NOMO-1 treated with DMSO at 0.1 percent for 48 hours (cell line): Measurements from ENCODE around the gene CD300H.

Experiments used
- DNase-seq: peaks from one replicate; lab custom pipeline; 2025; ENCODE audit not compliant: unreplicated experiment; lab: John Stamatoyannopoulos, UW

The CD300H gene

DNA sequence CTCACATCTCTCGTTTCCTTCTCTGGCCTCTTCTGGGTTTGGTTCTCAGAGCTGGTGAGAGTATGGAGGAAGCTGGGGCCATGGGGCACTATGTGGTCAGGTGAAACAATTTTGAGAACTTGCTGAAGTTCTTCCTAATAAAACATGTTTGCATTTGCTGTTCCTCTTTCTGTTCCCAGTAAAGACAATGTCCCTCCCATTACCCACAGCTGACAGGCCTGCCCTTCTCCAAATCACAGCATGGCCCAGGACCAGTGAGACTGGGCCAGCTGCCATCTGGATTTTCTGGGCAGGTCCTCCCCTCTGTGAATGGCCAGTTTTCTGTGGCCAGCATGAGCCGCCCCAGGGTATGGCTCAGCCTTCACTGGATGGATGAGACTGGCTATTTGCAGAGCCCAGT lies at the start of gene CD300H:
CD300H (minus strand) TSS at position 113 of the 400 bp plus-strand sequence.
- DNase-seq = peak; percentile 79

DNA sequence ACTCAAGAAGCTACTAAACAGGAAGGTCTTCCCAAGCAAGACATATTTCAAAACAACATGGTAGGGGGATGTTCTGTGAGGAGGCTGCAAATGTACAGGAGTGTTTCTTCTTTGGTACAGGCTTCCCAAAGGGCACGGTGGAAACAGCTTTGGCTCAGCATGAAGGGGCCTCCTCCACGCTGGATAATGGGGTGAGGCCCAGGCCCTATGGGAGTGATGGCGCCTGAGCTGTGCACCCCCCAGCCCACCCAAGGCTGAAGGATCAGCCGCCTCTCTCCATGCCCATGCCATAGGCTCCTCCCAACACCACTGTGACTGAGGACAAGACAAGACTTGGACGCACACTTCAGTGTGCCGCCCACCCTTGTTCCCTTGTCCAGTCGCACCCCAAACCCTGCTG lies 49.4 kb upstream of the CD300H start:
- DNase-seq = no peak

DNA sequence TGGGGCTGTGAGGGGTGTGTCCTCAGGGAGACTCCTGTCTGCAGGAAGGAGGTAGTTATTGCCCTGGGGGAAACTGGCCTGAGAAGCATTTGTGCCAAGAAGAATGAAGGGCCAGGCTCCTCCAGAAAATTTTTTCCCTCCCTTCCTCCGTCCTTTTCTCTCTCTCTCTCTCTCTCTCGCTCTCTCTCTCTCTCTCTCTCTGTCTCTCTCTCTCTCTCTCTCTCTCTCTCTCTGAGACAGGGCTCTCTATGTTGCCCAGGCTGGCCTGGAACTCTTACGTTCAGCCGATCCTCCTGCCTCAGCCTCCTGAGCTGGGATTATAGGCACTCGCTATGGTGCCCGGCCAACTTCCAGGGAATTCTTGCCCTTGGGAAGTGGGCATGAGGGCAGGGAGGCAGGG lies 44.7 kb upstream of the CD300H start:
- no peak for DNase-seq

DNA sequence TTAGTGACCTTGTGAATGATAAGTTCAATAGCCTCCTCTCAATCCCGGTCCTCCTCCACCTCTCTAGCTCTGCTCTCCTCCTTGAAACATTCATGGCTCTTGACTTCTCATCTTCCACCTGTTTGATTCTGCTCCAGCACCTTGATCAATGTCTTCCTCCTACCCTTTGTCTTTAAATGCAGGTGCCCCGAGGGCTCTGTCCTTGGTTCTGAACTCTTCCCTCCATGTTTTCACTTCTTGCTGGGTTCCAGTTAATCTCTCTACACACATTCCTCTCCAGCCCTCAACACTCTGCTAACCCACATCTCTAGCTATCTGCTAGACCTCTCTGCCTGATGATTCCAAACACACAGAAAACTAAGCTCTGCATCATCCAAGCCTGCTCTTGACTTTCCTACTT lies 42.8 kb upstream of the CD300H start:
- DNase-seq = no peak

DNA sequence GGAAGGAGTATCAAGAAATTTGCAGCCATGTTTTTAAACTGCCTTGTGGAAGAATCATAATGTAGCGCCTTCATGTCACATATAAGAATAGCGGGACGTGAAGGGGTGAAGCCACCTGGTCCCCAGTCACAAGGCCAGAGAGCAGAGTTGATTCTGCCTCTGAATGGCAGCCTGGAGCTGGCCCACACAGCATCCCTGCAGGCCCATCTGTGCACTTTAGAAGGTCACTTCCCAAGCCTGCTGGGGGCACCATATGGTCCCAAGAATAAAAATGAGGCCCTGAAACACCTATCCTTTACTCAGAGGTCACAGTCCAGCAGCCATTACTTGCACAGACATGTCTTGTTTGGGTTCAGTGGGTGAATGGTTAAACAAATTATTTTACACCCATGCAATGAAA lies 41.2 kb upstream of the CD300H start:
- DNase-seq = no peak

DNA sequence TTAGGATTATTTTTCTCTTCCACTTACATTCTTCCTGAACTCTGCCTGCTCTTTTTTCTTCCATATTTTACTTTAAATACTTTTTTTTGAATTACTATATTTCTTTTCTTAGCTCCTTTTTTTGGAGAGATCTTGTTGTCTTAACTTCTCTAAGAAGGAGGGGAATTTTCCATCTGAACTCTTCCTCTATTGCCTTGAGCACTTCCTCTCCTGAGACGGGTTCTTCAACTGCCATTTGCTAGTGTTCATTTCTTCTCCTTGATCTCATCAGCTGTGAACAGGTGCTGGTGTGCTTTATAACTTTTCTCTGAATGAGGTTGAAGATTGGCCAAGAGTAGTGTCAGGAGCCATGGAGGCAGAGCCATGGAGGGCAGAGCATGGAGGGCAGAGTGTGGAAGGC lies 39.9 kb upstream of the CD300H start:
- peak; percentile 33 for DNase-seq

DNA sequence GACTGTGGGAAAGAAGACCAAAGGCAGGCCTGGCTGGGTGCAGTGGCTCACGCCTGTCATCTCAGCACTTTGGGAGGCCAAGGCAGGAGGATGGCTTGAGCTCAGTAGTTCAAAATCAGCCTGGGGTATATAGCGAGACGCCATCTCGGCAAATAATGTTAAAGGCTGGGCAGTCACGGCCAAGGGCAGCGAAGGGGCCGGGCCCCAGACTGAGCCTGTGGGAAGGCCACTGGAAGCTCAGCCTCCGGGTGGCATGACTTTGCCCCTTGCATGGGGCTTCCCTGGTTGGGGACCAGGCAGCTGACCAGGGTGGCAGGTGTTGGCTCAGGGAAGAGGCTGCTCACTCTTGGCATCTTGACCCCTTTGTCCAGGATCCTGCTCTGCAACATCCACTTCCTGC lies 38.7 kb upstream of the CD300H start:
- DNase-seq = no peak

DNA sequence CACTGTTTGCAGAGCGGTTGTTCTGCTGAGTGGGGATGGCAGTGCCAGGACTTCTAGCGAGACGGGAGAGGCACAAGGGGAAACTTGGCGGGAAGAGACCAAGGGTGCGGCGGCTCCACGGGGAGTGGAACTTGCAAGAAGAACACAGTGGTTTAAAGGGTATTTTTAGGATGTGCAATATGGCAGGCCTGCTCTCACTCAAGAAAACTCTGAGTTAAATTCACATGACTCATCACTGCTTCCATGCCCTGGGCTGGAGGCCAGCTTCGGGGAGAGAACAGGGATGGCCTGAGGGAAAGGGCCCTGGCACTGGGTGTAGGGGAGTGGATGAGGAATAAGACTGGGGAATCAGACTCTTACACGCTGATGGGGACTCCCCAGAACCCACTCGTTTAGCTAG lies 38.1 kb upstream of the CD300H start:
- no peak for DNase-seq

DNA sequence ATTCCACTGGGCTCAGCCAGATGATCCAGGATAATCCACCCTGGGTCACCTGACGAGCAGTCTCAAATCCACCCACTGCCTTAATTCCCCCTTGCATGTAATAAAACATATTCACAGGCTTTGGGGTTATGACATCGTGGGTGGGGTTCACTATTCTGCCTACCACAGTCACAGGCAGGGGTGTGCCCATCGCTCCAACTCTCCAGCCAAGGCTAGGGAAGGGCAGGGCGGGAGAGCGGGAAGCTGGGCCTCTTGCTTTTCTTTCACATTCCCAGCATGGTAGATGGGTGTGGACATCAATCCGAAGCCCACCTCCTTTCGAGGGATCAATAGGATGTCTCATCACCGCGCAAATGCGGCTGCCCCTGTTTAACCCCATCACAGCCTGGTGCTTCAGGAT lies 37.5 kb upstream of the CD300H start:
- DNase-seq = no peak

DNA sequence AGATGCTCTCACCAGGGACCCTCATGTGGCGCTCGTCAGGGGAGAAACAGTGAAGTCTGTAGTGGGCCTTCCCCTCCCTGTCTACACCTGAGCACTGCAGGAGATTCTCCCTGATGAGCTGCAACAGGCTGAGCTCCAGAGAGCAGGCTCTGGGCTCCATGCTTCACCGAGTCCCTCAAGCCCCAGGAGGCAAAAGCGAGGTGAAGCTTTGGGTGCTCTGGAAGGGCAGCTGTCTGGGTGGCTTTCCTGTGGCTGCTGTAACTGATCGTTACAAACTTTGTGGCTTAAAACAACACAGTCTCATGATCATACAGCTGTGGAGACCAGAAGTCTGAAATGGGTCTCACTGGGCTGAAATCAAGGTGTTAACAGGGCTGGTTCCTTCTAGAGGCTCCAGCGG lies 36.9 kb upstream of the CD300H start:
- DNase-seq = no peak

DNA sequence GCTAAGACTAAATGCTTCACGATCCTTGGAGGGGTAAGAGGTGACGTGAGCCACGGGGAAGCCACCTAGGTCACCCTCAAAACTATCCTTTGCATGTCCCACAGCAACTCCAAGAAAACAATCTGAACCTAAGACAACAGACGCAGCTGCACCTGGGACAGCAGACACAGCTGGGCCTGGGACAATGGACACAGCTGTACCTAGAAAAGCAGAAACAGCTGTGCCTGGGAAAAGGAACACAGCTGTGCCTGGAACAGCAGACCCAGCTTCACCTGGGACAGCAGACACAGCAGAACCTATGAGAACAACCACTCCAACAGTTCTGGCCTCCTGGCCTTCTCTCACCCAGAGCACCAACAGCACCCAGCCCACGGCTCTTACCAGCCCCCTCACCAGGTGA lies 36.4 kb upstream of the CD300H start:
- DNase-seq = no peak

DNA sequence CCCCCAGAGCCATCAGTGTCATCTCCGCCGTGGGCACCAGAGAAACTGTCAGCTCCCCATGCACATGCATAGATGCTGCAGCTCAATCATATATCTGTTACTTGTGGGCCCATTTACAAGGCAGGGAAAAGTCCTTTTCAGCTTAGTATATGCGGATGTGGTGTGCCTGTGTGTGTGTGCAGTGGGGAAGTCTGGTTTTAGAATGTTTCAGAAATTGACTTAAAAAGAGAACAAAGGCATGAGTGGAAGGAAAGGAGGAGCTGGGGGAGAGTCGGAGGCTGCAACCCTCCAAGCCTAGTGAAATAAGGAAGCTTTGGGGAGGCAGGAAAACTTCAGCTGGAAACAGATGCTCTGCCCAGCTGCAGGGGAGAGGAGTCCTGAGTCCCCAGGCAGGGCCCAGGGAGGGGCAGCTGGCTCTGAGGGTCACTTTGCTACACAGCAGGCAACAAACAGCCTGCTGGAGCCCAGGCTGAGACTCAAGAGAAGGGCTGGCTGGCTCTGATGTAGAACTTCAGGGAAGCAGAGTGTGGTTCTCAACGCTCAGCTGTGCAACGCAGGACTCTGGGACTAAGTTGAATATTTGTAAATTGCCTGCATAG lies 35.8 kb upstream of the CD300H start:
- peak; percentile 61 for DNase-seq

DNA sequence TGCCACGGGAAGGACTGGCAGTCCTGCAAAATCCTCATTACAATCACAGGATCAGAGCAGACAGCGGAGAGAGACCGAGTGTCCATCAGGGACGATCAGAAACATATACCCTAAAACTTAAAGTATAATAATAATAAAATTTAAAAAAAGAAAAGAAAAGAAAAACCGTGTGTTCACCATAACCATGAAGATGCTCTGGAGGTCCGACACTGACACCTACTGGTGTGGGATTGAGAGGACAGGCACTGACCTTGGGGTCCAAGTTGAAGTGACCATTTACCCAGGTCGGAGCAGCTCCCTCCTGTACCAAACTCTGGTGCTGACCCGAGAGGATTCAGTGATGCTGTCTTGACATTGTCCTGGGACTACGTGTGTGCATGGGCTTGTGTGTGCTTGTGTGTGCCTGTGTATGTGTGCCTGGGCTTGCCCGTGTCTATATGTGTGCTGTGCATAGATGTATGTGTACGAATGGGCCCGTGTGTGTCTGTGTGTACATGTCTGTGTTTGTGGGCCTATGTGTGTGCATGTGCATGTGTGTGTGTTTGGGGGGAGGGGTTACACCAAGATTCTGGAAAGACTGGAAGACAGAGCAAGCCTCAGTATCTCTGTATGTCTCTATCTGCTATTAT lies 34.7 kb upstream of the CD300H start:
- DNase-seq = peak; percentile 56

DNA sequence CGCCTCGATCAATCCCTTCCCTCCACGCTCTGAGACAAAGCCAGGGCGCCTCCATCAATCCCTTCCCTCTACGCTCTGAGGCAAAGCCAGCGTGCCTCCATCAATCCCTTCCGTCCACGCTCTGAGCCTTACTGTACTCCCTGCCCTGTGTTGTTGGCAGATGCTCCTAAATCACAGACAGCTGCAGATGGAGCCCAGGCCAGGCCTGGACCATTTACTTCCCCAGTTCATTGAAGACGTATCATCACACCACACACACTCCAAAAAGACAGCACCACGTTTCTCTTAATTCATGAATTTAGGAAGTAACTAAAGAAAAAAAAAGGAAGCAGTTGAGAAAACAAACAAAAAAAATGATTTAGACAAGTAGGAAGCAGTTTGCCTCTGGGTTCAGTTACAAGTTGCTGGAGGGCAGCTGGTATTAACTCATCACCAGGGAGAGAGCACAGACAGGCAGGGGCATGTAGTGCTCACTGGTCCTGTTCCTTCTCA lies 32.2 kb upstream of the CD300H start:
- peak; percentile 97 for DNase-seq

DNA sequence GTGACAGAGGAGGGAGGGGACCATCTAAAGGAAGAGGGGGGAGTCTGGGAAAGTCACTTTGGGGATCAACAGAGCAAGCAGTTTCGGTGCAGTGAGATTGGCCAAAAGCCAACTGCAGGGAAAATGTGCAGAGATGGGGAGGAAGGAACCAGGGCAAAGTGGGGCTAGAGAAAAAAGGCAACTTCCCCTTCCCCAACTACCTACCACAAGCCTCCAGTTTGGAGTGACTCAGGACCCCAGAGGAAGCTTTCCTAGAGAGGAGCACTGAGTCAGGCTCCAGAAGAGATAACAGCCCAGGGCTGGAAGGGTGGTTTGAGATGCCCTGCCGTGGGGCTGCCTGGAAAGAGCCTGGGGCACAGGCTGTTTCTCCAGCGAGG lies 31.7 kb upstream of the CD300H start:
- peak; percentile 45 for DNase-seq

DNA sequence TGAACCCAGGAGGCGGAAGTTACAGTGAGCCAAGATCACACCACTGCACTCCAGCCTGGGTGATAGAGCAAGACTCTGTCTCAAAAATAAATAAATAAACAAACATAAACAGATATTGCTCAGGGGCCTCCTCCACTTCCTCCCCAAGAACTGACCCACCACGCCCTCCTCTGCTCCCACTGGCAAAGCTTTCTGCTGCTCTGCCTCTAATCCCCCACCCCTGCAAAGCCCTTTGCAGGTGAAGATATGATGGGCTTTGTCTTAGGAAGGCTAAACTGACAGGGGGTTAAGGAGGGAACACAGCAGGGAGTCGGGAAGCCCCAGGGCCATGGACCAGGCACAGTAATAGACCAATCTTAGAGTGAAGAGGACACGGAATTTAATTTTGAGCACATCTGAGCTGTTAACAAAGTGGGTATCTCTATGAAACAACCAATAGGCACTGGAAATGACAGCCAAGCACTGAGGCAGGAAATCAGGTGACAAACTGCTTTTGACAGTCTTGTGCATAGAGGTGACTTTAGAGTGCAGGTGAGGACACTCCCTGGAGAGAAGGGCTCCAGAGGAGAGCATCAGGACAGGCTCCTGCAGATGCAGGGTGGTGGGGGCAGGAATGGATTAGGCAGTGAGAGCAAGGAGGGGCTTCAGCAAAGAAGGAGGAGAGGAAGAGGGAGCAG lies 31.2 kb upstream of the CD300H start:
- no peak for DNase-seq

DNA sequence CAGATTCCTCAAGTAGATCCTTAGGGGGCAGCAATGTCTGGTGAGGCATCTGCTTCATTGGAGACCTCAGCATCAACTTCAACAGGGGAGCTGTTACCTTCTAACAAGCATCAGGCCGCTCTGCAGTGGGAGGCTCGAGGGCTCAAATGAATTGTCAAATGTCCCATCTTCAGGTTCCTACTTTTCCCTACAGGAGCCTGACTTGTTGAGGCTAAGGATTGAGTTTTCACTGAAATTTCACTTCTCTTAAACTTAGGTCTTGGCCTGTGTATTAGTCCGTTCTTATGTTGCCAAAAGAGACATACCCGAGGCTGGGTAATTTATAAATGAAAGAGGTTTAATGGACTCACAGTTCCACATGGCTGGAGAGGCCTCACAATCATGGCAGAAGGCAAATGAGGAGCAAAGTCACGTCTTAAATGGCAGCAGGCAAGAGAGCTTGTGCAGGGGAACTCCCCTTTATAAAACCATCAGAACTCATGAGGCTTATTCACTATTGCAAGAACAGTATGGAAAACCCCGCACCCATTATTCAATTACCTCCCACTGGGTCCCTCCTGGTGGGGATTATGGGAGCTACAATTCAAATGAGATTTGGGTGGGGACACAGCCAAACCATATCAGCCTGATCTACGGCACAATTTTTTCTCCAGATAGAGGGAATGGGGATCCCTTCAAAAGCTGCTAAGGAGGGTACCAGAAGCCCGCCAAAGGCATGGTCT lies 29.9 kb upstream of the CD300H start:
- no peak for DNase-seq

DNA sequence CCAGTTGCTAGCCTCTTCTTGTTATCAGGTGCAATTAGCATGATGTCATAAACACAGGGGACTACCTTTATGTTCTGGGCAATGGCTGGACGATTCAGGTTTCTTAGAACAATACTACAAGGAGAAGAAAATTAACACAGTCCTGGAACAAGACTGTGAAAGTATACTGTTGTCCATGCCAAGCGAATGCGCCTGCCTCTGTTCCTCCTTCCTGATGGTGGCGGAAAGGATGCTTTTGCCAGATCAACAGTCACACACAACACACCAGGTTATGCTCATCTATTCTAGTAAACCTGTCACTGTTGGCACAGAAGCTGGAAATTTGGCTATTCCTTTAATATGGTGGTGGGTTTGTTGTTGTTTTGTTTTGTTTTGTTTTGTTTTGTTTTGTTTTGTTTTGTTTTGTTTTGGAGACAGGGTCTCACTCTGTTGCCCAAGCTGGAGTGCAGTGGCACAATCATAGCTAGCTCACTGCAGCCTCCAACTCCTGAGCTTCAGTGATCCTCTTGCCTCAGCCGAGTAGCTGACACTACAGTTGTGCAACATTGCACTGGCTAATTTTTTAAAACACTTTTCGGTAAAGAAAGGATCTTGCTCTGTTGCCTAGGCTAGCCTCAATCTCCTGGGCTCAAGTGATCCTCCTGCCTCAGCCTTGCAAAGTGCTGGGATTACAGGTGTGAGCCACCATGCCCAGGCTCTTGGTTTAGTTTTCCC lies 27.9 kb upstream of the CD300H start:
- DNase-seq = peak; percentile 40

DNA sequence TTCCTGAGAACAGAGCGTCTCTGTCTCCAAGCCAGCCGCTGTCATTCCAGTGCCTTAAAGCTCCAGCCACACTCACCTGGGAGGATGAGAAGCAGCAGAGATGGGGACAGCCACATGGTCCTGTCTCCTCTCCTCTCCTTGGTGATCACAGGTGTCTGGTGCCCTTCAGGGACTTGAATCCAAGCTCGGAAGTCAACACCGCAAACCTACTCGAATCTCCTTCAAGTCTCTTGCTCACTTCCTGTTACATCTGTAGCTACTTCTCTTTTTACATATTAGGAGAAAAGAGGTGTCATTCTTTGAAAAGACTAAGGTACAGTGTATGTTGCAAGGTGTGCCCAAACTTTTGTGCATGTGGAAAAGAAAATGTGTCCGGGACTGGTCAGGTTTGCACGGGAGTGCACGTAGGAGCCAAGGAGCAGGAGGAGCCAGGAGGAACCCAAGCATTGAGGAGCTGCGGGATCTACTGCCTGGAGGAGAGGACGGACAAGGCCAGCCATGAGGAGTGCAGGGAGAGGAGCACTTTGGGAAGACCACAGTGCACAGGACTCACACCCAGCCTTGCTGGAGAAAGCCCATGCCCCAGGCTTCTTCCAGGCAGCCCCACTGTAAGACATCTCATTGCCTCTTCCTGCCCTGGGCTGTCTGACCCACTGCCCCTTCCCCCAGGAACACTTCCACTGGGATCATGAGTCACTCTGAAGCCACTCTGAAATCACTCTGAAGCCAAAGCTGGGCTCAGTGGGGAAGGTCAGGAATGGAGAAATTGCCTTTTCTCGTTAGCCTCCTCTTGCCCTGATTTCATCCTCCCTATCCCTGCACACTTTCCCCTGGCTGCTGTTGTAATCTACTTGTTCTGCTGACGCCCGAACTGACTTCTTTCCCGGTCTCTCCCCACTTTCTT lies 25.0 kb upstream of the CD300H start, which contains the start of gene CD300LD:
CD300LD (minus strand) TSS at position 197 of the 904 bp plus-strand sequence; CDS start at position 116, 81 bp downstream.
- peak; percentile 83 for DNase-seq

DNA sequence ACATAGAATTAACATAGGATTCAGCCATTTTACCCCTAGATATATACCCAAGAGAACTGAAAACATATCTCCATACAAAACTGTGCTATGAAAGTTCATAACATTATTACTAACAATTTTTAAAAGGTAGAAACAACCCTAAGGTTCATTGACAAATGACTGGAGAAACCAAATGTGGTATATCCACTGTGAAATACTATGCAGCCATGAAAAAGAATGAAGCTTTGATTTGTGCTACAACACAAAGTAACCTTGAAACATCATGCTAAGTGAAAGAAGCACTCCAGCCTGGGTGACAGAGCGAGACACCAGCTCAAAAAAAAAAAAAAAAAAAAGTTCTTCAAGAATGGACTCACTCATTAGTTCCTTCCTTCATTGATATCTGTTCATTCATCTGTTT lies 24.2 kb upstream of the CD300H start:
- DNase-seq = no peak
